GM13977 (cell line): ENCODE results near the gene MYOT.

Experiments used
- DNase-seq: peaks from one replicate; pipeline ENCODE4 v3.0.0; 2012; ENCODE audit warnings: low spot score
- CTCF ChIP-seq: IDR thresholded peaks from 2 replicates; pipeline ENCODE4 v1.5.1; 2012; ENCODE audit warnings: mild to moderate bottlenecking, control low read depth; ENCODE audit not compliant: insufficient read depth; ENCODE audit errors: extremely low read depth, missing control alignments
- in situ Hi-C: fragments of 300-500 bp; cut with MboI; formaldehyde crosslinking; loops from one replicate; pipeline ENCODE4 v1.12.0; 2022; ENCODE audit warnings: low sequenced_read_pairs, low pct_unique_long_range_greater_than_20kb, mixed read lengths, inconsistent platforms; ENCODE audit not compliant: unreplicated experiment

Gene MYOT

GRCh38 chr5:137867664-137868063 lies at the start of gene MYOT:
MYOT (plus strand) TSS chr5:137867860; CDS start chr5:137870652, 2,792 bp downstream.
- DNase-seq, result no peak
- TF ChIP-seq CTCF, result no peak
- in situ Hi-C loops, result no loop called here

DNA sequence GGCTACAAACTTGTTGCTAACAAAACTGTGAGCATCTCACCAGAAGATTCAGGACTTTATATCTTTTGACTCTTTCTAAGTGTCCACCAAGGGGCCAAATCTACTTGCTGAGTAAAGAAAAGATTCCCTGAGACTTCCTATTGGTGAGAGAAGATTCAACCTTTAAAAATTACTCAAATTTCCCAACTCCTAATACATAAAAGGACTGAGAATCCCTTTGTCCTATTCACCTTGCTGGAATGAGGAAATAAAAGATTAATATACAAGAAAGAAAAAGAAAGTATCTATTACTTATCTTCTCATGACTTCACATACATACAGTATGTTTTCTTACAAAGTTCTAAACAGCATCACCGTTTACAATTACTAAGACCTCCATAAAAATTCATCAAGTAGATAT lies 47.9 kb upstream of the MYOT start:
- in situ Hi-C loops, result no loop called here
- DNase-seq, result no peak
- no peak for TF ChIP-seq CTCF

- TF ChIP-seq CTCF, result peak; percentile 45
- peak; percentile 27 for DNase-seq
- in situ Hi-C loops, result no loop called here
These were observed 45.4 kb upstream of the MYOT start for GRCh38 chr5:137822158-137822764.

GRCh38 chr5:137822984-137823383 lies 44.7 kb upstream of the MYOT start:
- DNase-seq, result no peak
- in situ Hi-C loops, result no loop called here
- no peak for TF ChIP-seq CTCF

GRCh38 chr5:137825165-137825564 lies 42.5 kb upstream of the MYOT start:
- TF ChIP-seq CTCF, result no peak

GRCh38 chr5:137826067-137826466 lies 41.6 kb upstream of the MYOT start:
- in situ Hi-C loops, result no loop called here
- DNase-seq, result no peak
- no peak for TF ChIP-seq CTCF

More at GRCh38 chr5:137825165-137825564, 42.5 kb upstream of the MYOT start:
- in situ Hi-C loops, result no loop called here
- DNase-seq, result no peak
